ENCODE data around the gene KIAA1614. TPM values are rescaled to one million over a fixed set of nuclear protein-coding genes. Genes with fewer than 3 reads are reported as not detected.
A peak's percentile ranks its signal among the peaks of the same experiment; 100 is the strongest.

The KIAA1614 gene
- total RNA-seq, 6 experiments from 2014 or later, result 2.9 to 4.7 (median 3.9) TPM

GRCh38 chr1:180887841-180888240, 24.9 kb upstream of the KIAA1614 start:
- DNase-seq, result no peak
- Mint-ChIP-seq H3K9me3 (no peaks in the 10 kb centered on the region), H3K27ac (no peak overlapping the region), H3K27me3 (ENCODE audit: insufficient read depth) (no peaks in the 10 kb centered on the region), H3K4me1 (ENCODE audit: low read depth) (no peaks in the 10 kb centered on the region), H3K36me3 (ENCODE audit: low read depth) (no peaks in the 10 kb centered on the region), H3K4me3 (no peak overlapping the region)
- TF ChIP-seq CTCF (IDR thresholded peaks at IDR 0.05), result no peak

GRCh38 chr1:180888870-180889269, 23.8 kb upstream of the KIAA1614 start:
- Mint-ChIP-seq H3K36me3 (ENCODE audit: low read depth) (no peaks in the 10 kb centered on the region), H3K27ac (no peak overlapping the region), H3K9me3 (no peaks in the 10 kb centered on the region), H3K4me1 (ENCODE audit: low read depth) (no peaks in the 10 kb centered on the region), H3K4me3 (no peak overlapping the region), H3K27me3 (ENCODE audit: insufficient read depth) (no peaks in the 10 kb centered on the region)
- no peak for DNase-seq
- TF ChIP-seq CTCF (IDR thresholded peaks at IDR 0.05), result no peak

- Mint-ChIP-seq H3K36me3 (ENCODE audit: low read depth) (no peaks in the 10 kb centered on the region), H3K27ac (no peak overlapping the region), H3K4me3 (no peak overlapping the region), H3K9me3 (no peaks in the 10 kb centered on the region), H3K4me1 (ENCODE audit: low read depth) (no peaks in the 10 kb centered on the region), H3K27me3 (ENCODE audit: insufficient read depth) (no peaks in the 10 kb centered on the region)
- no peak for DNase-seq
- peak; percentile 16; the same call in 1 of the 2 replicates for TF ChIP-seq CTCF (IDR thresholded peaks at IDR 0.05)
These were observed 23.4 kb upstream of the KIAA1614 start for GRCh38 chr1:180889325-180889724.

GRCh38 chr1:180892272-180892671, 20.4 kb upstream of the KIAA1614 start:
- Mint-ChIP-seq H3K36me3 (ENCODE audit: low read depth) (peaks cover 14% of the 10 kb centered on the region), H3K4me3 (no peak overlapping the region), H3K27me3 (ENCODE audit: insufficient read depth) (no peaks in the 10 kb centered on the region; the same call in 1 of the 2 replicates), H3K9me3 (no peaks in the 10 kb centered on the region), H3K4me1 (ENCODE audit: low read depth) (no peaks in the 10 kb centered on the region), H3K27ac (no peak overlapping the region)
- no peak for TF ChIP-seq CTCF (IDR thresholded peaks at IDR 0.05)
- DNase-seq, result no peak

GRCh38 chr1:180892675-180893074, 20.0 kb upstream of the KIAA1614 start:
- H3K27ac Mint-ChIP-seq, result no peak overlapping the region
- H3K27me3 Mint-ChIP-seq (ENCODE audit: insufficient read depth), result no peaks in the 10 kb centered on the region; the same call in 1 of the 2 replicates
- no peaks in the 10 kb centered on the region for H3K4me1 Mint-ChIP-seq (ENCODE audit: low read depth)
- no peaks in the 10 kb centered on the region for H3K9me3 Mint-ChIP-seq
- no peak for DNase-seq
- TF ChIP-seq CTCF (IDR thresholded peaks at IDR 0.05), result no peak
- peaks cover 14% of the 10 kb centered on the region for H3K36me3 Mint-ChIP-seq (ENCODE audit: low read depth)
- H3K4me3 Mint-ChIP-seq, result no peak overlapping the region

- H3K27ac Mint-ChIP-seq, result no peak overlapping the region
- no peak for DNase-seq
- H3K9me3 Mint-ChIP-seq, result no peaks in the 10 kb centered on the region
- TF ChIP-seq CTCF (IDR thresholded peaks at IDR 0.05), result no peak
- H3K4me1 Mint-ChIP-seq (ENCODE audit: low read depth), result peaks cover 8% of the 10 kb centered on the region
- H3K36me3 Mint-ChIP-seq (ENCODE audit: low read depth), result peaks cover 14% of the 10 kb centered on the region
- H3K4me3 Mint-ChIP-seq, result no peak overlapping the region
- no peaks in the 10 kb centered on the region; the same call in 1 of the 2 replicates for H3K27me3 Mint-ChIP-seq (ENCODE audit: insufficient read depth)
These were observed 19.1 kb upstream of the KIAA1614 start for GRCh38 chr1:180893614-180894013.
